Right lobe of liver (tissue), 6 donors: ENCODE data around the gene SCFD2. TPM values are rescaled to one million over a fixed set of nuclear protein-coding genes. Genes with fewer than 3 reads are reported as not detected.

ENCODE experiments used
- ATAC-seq, 4 donors: fragments of 200-7000 bp; cut with Tn5 transposase; one replicate each; pipeline ENCODE4 v1.9.1; 2020; ENCODE audit warnings: mild to moderate bottlenecking in 4 of 4, moderate library complexity in 4 of 4
- DNase-seq, 3 donors: peaks; one replicate each; pipeline ENCODE4 v3.0.0-alpha.2; 2020
- H3K27ac ChIP-seq, 3 donors: fragments of 200-600 bp; one replicate each; pipeline ENCODE4 v1.8.0; 2022
- H3K27me3 ChIP-seq, 2 donors: fragments of 200-600 bp; one replicate each; pipeline ENCODE4 v1.8.0; 2022
- H3K36me3 ChIP-seq, 4 donors: fragments of 200-600 bp; sonication (generic) in 1 of 4; one replicate each; pipeline versions ENCODE4 v1.5.1 to v1.8.0; 2017 to 2022; ENCODE audit warnings: control low read depth in 1 of 4
- H3K4me1 ChIP-seq, 4 donors: fragments of 200-600 bp; sonication (generic) in 1 of 4; one replicate each; pipeline versions ENCODE4 v1.5.1 to v1.8.0; 2017 to 2022; ENCODE audit warnings: control low read depth in 1 of 4
- H3K4me3 ChIP-seq, 3 donors: fragments of 200-600 bp; one replicate each; pipeline ENCODE4 v1.8.0; 2022
- H3K9me3 ChIP-seq, 4 donors: fragments of 200-600 bp; sonication (generic) in 1 of 4; one replicate each; pipeline versions ENCODE4 v1.5.1 to v1.8.0; 2017 to 2022; ENCODE audit warnings: control low read depth in 1 of 4
- POLR2A ChIP-seq: fragments of 450-650 bp; IDR thresholded peaks from one replicate; pipeline ENCODE4 v1.6.1; 2017; ENCODE audit warnings: antibody characterized with exemption, mild to moderate bottlenecking
- WGBS: methylation state at CpG from one replicate; pipeline ENCODE4 v1.1.6; 2018; ENCODE audit warnings: low coverage, low lambda C conversion rate; ENCODE audit not compliant: insufficient coverage; ENCODE audit errors: missing lambda C conversion rate; 5-methylcytosine and 5-hydroxymethylcytosine counted together
- intact Hi-C, 2 donors: fragments of 100-400 bp; cut with DNase I; formaldehyde crosslinking; loops; one replicate each; pipeline versions ENCODE4 v1.11.2 to v1.14.1; 2022
- total RNA-seq, 6 experiments: library from RNA; depleted of rRNA in 2 of 6; stranded (reverse); fragments of >200 nt in 2 of 6; fragmentation: NEBNext Ultra II Directional in 3 of 6; extraction: Animal tissue kit (Norgen Biotek cat#: 25700) in 3 of 6; gene quantifications; one replicate each; pipeline versions ENCODE4 v1.1.0 to v1.2.4, GENCODE V29; 2016 to 2023
- TF ChIP-seq, protein P1 (sequence below), 4 donors: fragments of 200-600 bp in 3 of 4; fragments of 450-650 bp in 1 of 4; IDR thresholded peaks; one replicate each; pipeline versions ENCODE4 v1.5.1 to v1.8.0; 2016 to 2022; ENCODE audit warnings: antibody characterized with exemption in 4 of 4, mild to moderate bottlenecking in 2 of 4
- donor health status: DM: no; HTN: yes; CAD: no.
- donor health status: DM: no; HTN: no; CAD: no.
- donor health status: DM: no; HTN: no; CAD: no.
- donor health status: DM: no; HTN: yes; CAD: no.
- donor health status: DM: no; HTN: yes; CAD: no.

The SCFD2 gene
- total RNA-seq, 6 experiments from 2014 or later: 7.6 to 17.1 (median 10.3) TPM

GRCh38 chr4:53055716-53056403 is 310.0 kb downstream of the SCFD2 start:
- ATAC-seq (no peak), DNase-seq (no peak)
- no peaks in the 10 kb centered on the region for H3K27me3 ChIP-seq
- H3K9me3 ChIP-seq: no peaks in the 10 kb centered on the region
- H3K27ac ChIP-seq: no peak overlapping the region
- 44% methylated on average over 3 of the region's 5 CpGs for WGBS
- no peak overlapping the region for H3K4me3 ChIP-seq
- no peaks in the 10 kb centered on the region for H3K36me3 ChIP-seq
- TF ChIP-seq POLR2A: no peak
- TF ChIP-seq, protein P1, sequence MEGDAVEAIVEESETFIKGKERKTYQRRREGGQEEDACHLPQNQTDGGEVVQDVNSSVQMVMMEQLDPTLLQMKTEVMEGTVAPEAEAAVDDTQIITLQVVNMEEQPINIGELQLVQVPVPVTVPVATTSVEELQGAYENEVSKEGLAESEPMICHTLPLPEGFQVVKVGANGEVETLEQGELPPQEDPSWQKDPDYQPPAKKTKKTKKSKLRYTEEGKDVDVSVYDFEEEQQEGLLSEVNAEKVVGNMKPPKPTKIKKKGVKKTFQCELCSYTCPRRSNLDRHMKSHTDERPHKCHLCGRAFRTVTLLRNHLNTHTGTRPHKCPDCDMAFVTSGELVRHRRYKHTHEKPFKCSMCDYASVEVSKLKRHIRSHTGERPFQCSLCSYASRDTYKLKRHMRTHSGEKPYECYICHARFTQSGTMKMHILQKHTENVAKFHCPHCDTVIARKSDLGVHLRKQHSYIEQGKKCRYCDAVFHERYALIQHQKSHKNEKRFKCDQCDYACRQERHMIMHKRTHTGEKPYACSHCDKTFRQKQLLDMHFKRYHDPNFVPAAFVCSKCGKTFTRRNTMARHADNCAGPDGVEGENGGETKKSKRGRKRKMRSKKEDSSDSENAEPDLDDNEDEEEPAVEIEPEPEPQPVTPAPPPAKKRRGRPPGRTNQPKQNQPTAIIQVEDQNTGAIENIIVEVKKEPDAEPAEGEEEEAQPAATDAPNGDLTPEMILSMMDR (IDR thresholded peaks at IDR 0.05): no peak
- intact Hi-C loops: no loop called here
- no peaks in the 10 kb centered on the region for H3K4me1 ChIP-seq

DNA sequence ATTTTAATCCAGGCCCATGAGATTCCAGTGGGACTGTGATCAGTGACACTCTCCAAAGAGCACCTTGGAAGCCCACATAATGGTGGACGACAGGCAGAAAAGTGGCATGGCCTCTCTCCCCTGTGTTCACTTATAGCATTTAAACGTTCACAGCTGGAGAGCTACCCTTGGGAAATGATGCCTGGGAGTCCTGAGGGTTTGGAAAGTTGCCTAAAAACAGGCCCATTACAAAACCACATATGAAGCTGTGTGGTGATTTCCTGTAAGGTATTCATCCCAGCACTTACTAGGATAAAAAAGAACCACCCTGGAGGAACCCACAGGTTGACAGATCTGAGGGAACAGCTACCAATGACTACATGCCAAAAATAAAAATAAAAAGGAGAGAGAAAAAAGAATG is 310.6 kb downstream of the SCFD2 start:
- DNase-seq (no peak), ATAC-seq (no peak)
- intact Hi-C loops: no loop called here
- no peak overlapping the region for H3K27ac ChIP-seq
- TF ChIP-seq POLR2A: no peak
- TF ChIP-seq, protein P1 (IDR thresholded peaks at IDR 0.05): no peak
- H3K9me3 ChIP-seq: no peaks in the 10 kb centered on the region
- H3K36me3 ChIP-seq: no peaks in the 10 kb centered on the region
- H3K4me3 ChIP-seq: no peak overlapping the region
- H3K27me3 ChIP-seq: no peaks in the 10 kb centered on the region
- H3K4me1 ChIP-seq: no peaks in the 10 kb centered on the region
- 72% methylated on average over 2 of the region's 2 CpGs for WGBS

- H3K27ac ChIP-seq: no peak overlapping the region
- TF ChIP-seq, protein P1 (IDR thresholded peaks at IDR 0.05): no peak
- TF ChIP-seq POLR2A: no peak
- H3K9me3 ChIP-seq: no peaks in the 10 kb centered on the region
- H3K36me3 ChIP-seq: no peaks in the 10 kb centered on the region
- H3K4me1 ChIP-seq: no peaks in the 10 kb centered on the region
- ATAC-seq: no peak
- 64% methylated on average over 4 of the region's 4 CpGs for WGBS
- intact Hi-C loops: no loop called here
- no peak for DNase-seq
- H3K27me3 ChIP-seq: no peaks in the 10 kb centered on the region
- H3K4me3 ChIP-seq: no peak overlapping the region
Observed at GRCh38 chr4:53050361-53050774, 315.5 kb downstream of the SCFD2 start.

DNA sequence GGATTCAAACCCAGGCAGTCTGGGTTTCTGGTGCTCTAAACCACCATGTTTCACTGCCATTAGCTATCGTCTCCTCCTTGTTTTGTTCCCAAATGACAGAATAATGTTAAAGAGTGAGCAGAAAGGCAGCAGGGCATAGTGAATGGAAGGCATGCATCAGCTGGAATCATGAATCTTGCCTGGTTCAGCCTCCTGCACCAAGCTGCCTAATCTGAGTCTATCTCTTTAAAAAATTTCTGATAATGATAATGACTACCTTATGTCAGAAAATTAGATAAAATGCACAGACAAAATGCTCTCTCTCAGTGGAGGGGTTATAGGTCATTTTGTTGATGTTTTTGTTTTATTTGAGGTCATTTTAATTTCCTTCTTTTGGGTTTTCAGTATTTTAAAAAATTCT is 316.3 kb downstream of the SCFD2 start:
- H3K4me3 ChIP-seq: no peak overlapping the region
- intact Hi-C loops: no loop called here
- no peaks in the 10 kb centered on the region for H3K4me1 ChIP-seq
- ATAC-seq (no peak), DNase-seq (no peak)
- WGBS: 93% methylated on average over 1 of the region's 1 CpG
- no peaks in the 10 kb centered on the region for H3K9me3 ChIP-seq
- TF ChIP-seq POLR2A: no peak
- TF ChIP-seq, protein P1 (IDR thresholded peaks at IDR 0.05): no peak
- H3K27me3 ChIP-seq: no peaks in the 10 kb centered on the region
- H3K36me3 ChIP-seq: no peaks in the 10 kb centered on the region
- H3K27ac ChIP-seq: no peak overlapping the region

DNA sequence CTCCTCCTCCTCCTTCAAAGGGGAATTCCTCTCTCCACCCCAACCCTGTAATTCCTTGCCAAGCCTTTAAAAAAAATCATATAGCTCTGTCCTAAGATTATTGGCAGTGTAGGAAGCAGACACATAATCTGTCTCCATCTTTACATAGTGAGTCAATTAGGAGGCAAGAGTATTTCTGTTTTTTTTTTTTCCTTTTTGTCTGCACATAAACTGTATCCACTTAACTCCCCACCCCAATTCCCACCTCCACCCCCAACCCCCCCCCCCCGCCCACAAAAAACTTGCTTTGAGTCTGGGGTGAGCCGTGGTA is 321.3 kb downstream of the SCFD2 start:
- H3K36me3 ChIP-seq: no peaks in the 10 kb centered on the region
- ATAC-seq (no peak), DNase-seq (no peak)
- TF ChIP-seq, protein P1 (IDR thresholded peaks at IDR 0.05): no peak
- no peak for TF ChIP-seq POLR2A
- intact Hi-C loops: no loop called here
- H3K9me3 ChIP-seq: no peaks in the 10 kb centered on the region
- H3K27me3 ChIP-seq: no peaks in the 10 kb centered on the region
- H3K27ac ChIP-seq: no peak overlapping the region
- WGBS: 95% methylated on average over 2 of the region's 2 CpGs
- H3K4me3 ChIP-seq: no peak overlapping the region
- no peaks in the 10 kb centered on the region for H3K4me1 ChIP-seq
